Testis (tissue), 3 donors: ENCODE results near the gene PBX4. TPM values are rescaled to one million over a fixed set of nuclear protein-coding genes. Genes with fewer than 3 reads are reported as not detected.
A peak's percentile ranks its signal among the peaks of the same experiment; 100 is the strongest.

Experiments
- DNase-seq: peaks from one replicate; pipeline ENCODE4 v3.0.0-alpha.2; 2019
- H3K27ac ChIP-seq, 2 donors: fragments of 200-600 bp; sonication (generic); one replicate each; pipeline ENCODE4 v1.5.1; 2019
- H3K27me3 ChIP-seq: fragments of 200-600 bp; sonication (generic); one replicate; pipeline ENCODE4 v1.5.1; 2019
- H3K36me3 ChIP-seq: fragments of 200-600 bp; sonication (generic); one replicate; pipeline ENCODE4 v1.5.1; 2017; ENCODE audit warnings: low read depth; ENCODE audit errors: missing control alignments
- H3K4me1 ChIP-seq: fragments of 200-600 bp; sonication (generic); one replicate; pipeline ENCODE4 v1.5.1; 2019
- H3K4me3 ChIP-seq, 2 donors: fragments of 200-600 bp; sonication (generic); one replicate each; pipeline ENCODE4 v1.5.1; 2017 to 2019
- H3K9me3 ChIP-seq: fragments of 200-600 bp; sonication (generic); one replicate; pipeline ENCODE4 v1.5.1; 2017
- CTCF ChIP-seq, 3 experiments: fragments of 450-650 bp in 2 of 3; fragments of 200-600 bp in 1 of 3; sonication (generic) in 1 of 3; IDR thresholded peaks; one replicate each; pipeline ENCODE4 v1.5.1; 2016 to 2019; ENCODE audit warnings: antibody characterized with exemption in 3 of 3, mild to moderate bottlenecking in 2 of 3, moderate library complexity in 1 of 3
- POLR2A ChIP-seq: fragments of 450-650 bp; IDR thresholded peaks from one replicate; pipeline ENCODE4 v1.6.1; 2017; ENCODE audit warnings: antibody characterized with exemption, mild to moderate bottlenecking, moderate library complexity
- WGBS, 2 donors: methylation state at CpG; one replicate each; pipeline ENCODE4 v1.1.5; 2018; 5-methylcytosine and 5-hydroxymethylcytosine counted together
- intact Hi-C: fragments of 100-400 bp; cut with DNase I; formaldehyde crosslinking; loops from one replicate; pipeline ENCODE4 v1.15.1; 2023; ENCODE audit warnings: low total_unique reads
- polyA plus RNA-seq: library from polyadenylated mRNA; stranded (reverse); fragments of 350-450 nt; fragmentation: Illumina TruSeq; extraction: RNeasy Lipid Tissue Mini Kit (QIAGEN cat#74804); gene quantifications from one replicate; pipeline ENCODE4 v1.2.3, GENCODE V29; 2014; ENCODE audit warnings: low read depth, low replicate concordance; ENCODE audit not compliant: insufficient read depth
- total RNA-seq, 2 donors: library from RNA; depleted of rRNA; stranded (reverse); fragments of >200 nt; gene quantifications; one replicate each; pipeline ENCODE4 v1.2.3, GENCODE V29; 2016

Gene PBX4
- total and polyA plus RNA-seq, 3 donors from 2014 or later = 16.2 to 28.3 (median 18.0) TPM

DNA sequence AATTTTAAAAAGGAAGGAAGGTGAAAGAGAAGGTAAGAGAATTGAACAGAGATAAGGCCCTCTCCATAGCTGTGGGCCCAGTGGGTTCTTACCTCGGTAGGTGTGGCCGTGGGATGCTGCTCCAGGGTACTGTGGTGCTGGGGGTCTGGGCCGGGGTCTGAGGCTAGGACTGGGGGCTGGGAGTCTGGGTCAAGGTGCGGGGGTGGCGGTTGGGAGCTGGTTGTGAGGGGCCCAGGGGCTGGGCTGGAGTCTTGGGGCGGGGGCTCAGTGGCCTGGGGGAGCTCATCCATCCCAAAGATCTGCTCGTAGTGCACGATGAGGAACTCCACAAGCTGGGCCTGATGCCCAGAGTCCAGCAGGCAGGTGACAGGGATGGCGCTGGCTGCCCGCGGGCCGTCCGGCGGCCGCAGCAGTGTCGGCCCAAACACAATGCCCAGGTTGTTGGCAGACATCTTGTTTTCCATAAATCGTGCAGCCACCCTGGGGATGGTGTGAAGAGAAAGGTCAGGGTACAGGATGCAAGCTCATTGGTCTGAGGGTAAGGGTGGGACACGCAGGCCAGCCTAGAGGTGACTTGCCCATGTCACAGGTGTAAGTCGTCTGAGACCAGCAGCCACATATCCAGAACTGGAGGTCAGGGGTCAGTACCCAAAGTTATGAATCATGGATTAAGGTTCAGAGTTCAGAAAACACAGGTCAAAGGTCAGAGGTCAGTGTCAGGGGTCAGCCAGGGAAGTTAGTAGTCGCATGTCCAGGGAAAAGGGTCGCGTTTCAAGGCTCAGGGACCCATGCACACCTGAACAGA lies 15.4 kb upstream of the PBX4 start:
- peaks cover 6% of the 10 kb centered on the region for H3K4me1 ChIP-seq
- H3K4me3 ChIP-seq = no peak overlapping the region
- intact Hi-C loops = no loop called here
- 92 to 95% methylated on average over 8 to 22 of the region's 22 CpGs for WGBS, 2 donors
- no peak for TF ChIP-seq CTCF (IDR thresholded peaks at IDR 0.05)
- TF ChIP-seq POLR2A = no peak
- H3K27ac ChIP-seq = no peak overlapping the region
- H3K36me3 ChIP-seq = no peaks in the 10 kb centered on the region
- H3K9me3 ChIP-seq = no peaks in the 10 kb centered on the region
- no peak for DNase-seq
- no peaks in the 10 kb centered on the region for H3K27me3 ChIP-seq

DNA sequence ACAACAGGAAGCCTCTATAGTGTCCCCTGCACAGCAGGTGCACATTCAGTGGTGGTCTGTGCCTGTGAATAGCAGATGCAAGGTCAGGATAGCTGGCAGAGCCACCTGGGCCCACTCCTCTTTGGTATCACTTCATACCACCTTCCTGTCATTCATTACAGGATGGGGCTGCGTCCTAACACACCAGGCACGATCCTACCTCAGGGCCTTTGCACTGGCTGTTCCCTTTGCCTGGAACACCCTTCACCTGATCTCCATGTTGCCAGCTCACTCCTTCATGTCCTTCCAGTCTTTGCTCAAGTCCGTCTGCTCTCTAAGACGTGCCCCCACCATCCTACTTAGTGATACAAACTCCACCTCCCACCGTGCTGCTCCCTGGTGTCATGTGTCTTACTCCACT lies 14.2 kb upstream of the PBX4 start:
- Histone ChIP-seq H3K27me3 (no peaks in the 10 kb centered on the region), H3K36me3 (no peaks in the 10 kb centered on the region), H3K27ac (no peak overlapping the region), H3K4me3 (no peak overlapping the region), H3K9me3 (no peaks in the 10 kb centered on the region), H3K4me1 (peaks cover 10% of the 10 kb centered on the region)
- intact Hi-C loops = no loop called here
- no peak for DNase-seq
- no peak for TF ChIP-seq CTCF (IDR thresholded peaks at IDR 0.05)
- TF ChIP-seq POLR2A = no peak
- 73 to 85% methylated on average over 5 of the region's 5 CpGs for WGBS, 2 donors

DNA sequence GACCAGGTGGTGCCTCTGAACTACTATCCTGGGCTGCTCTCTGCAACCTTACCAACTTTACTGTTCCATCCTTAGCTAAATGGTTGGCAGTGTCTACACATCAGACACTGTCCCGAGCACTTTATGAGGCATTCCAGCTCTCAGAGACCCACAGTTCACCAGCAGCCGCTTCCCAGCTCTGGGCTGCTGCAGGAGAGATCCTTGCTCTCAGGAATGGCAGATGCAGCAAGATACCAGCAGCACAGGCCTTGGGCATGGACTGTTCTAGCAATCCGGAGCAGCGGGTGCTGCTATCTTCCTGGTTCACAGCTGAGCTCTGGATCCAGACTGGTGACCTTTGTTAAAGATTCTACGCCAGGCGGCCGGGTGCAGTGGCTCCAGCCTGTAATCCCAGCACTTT lies 12.9 kb upstream of the PBX4 start:
- intact Hi-C loops = no loop called here
- H3K9me3 ChIP-seq = no peaks in the 10 kb centered on the region
- TF ChIP-seq POLR2A (no peak), CTCF (IDR thresholded peaks at IDR 0.05) (no peak)
- peak overlapping the region; percentile 56 to 65 for H3K27ac ChIP-seq
- H3K4me3 ChIP-seq = no peak overlapping the region
- DNase-seq = peak; percentile 66
- H3K27me3 ChIP-seq = no peaks in the 10 kb centered on the region
- H3K36me3 ChIP-seq = no peaks in the 10 kb centered on the region
- WGBS, 2 donors = 64 to 77% methylated on average over 3 to 7 of the region's 7 CpGs
- H3K4me1 ChIP-seq = peaks cover 17% of the 10 kb centered on the region

DNA sequence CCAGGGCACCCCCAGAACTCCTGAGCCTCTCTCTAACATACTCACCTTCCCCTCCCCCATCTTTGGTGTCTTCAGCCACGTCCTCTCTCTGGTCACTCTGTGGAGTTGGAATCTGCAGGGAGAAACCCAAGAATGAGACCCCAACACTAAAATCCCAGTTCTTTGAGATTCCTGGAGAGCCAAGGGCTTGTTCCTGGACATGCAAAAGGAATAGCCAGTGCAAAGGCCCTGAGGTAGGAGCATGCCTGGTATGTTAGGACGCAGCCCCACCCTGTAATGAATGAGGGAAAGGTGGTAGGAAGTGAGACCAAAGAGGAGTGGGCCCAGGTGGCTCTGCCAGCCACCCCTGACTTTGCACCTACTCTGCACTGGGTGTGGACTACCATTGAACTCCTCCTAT lies 11.9 kb upstream of the PBX4 start:
- DNase-seq = no peak
- intact Hi-C loops = no loop called here
- no peak for TF ChIP-seq CTCF (IDR thresholded peaks at IDR 0.05)
- TF ChIP-seq POLR2A = no peak
- 94 to 98% methylated on average over 2 of the region's 2 CpGs for WGBS, 2 donors
- Histone ChIP-seq H3K27me3 (no peaks in the 10 kb centered on the region), H3K4me3 (no peak overlapping the region), H3K4me1 (peaks cover 17% of the 10 kb centered on the region), H3K36me3 (no peaks in the 10 kb centered on the region), H3K27ac (peak overlapping the region; percentile 69 to 88), H3K9me3 (no peaks in the 10 kb centered on the region)

GRCh38 chr19:19630062-19630414 lies 11.6 kb upstream of the PBX4 start:
- Histone ChIP-seq H3K4me3 (no peak overlapping the region), H3K9me3 (no peaks in the 10 kb centered on the region), H3K27me3 (no peaks in the 10 kb centered on the region), H3K36me3 (no peaks in the 10 kb centered on the region), H3K4me1 (peaks cover 17% of the 10 kb centered on the region), H3K27ac (peak overlapping the region; percentile 69 to 88)
- TF ChIP-seq POLR2A (no peak), CTCF (IDR thresholded peaks at IDR 0.05) (no peak)
- no peak for DNase-seq
- 90 to 100% methylated on average over 9 to 11 of the region's 11 CpGs for WGBS, 2 donors
- intact Hi-C loops = no loop called here
